ENCODE results near the gene SEMA5B. TPM values are rescaled to one million over a fixed set of nuclear protein-coding genes. Genes with fewer than 3 reads are reported as not detected.
A peak's percentile ranks its signal among the peaks of the same experiment; 100 is the strongest.

The SEMA5B gene
- total and polyA plus RNA-seq, 2 donors (not counting 3 experiments of a cell fraction or from before 2014, with no cell fraction given) = 0.07 TPM; not detected in 1

- POLR2A ChIA-PET = no interaction called here
- Histone ChIP-seq H3K4me3 (replicated peaks in 1 of 3; ENCODE audit: insufficient read depth in 1 of 3, low read depth in 1 of 3, low read length in 3 of 3) (no peak overlapping the region), H3K27me3 (ENCODE audit: control insufficient read depth in 2 of 2, insufficient read depth in 2 of 2, low read length in 2 of 2) (peaks cover 2 to 4% of the 10 kb centered on the region in 2 experiments), H3K9me1 (replicated peaks; ENCODE audit: control insufficient read depth, extremely low read depth, insufficient read depth, low read length) (no peaks in the 10 kb centered on the region), H4K20me1 (replicated peaks; ENCODE audit: control insufficient read depth, extremely low read depth, insufficient read depth, low read length) (no peaks in the 10 kb centered on the region), H3K27ac (ENCODE audit: insufficient read depth, low read depth, low read length) (no peak overlapping the region), H3K4me2 (ENCODE audit: insufficient read depth, low read length) (no peak overlapping the region), H3K4me1 (ENCODE audit: control insufficient read depth, extremely low read depth, insufficient read depth, low read length) (no peaks in the 10 kb centered on the region), H3K36me3 (ENCODE audit: control insufficient read depth in 2 of 2, extremely low read depth in 1 of 2, insufficient read depth in 2 of 2, low read length in 2 of 2) (no peaks in the 10 kb centered on the region), H3K9me3 (replicated peaks; ENCODE audit: control insufficient read depth, insufficient read depth, low read length) (no peaks in the 10 kb centered on the region), H3K9ac (replicated peaks; ENCODE audit: extremely low read depth, insufficient read depth, low read length) (no peak overlapping the region), H2AFZ (ENCODE audit: low read depth, low read length) (no peak overlapping the region), H3K79me2 (ENCODE audit: control insufficient read depth, insufficient read depth, low read length) (no peaks in the 10 kb centered on the region)
- no TSS peak for BruUV-seq (replicated peaks)
- dilution Hi-C loops (cut with MboI; ENCODE audit: extremely low pct_ligation_motif_present, low sequenced_read_pairs) (no loop called here), intact Hi-C loops (cut with micrococcal nuclease) (loop anchor here (10.0 kb wide), 1 partner anchor 157 kb away; no protein-coding TSS in a partner anchor)
- peak; percentile 24 for DNase-seq (ENCODE audit: low read depth, low spot score)
- CTCF ChIA-PET = no interaction called here
- FAIRE-seq = no peak
- no peak for TF ChIP-seq EZH2 (IDR thresholded peaks at IDR 0.05; ENCODE audit: borderline replicate concordance, low read depth, low read length, severe bottlenecking)
- TF ChIP-seq POLR2A (IDR thresholded peaks at IDR 0.05; ENCODE audit: low read depth, low read length) = no peak
- no peak for TF ChIP-seq GATA2 (IDR thresholded peaks at IDR 0.05; ENCODE audit: insufficient read depth, insufficient read length, low read depth, low read length)
- TF ChIP-seq FOS (IDR thresholded peaks at IDR 0.05; ENCODE audit: borderline replicate concordance, insufficient read depth, low read length) = no peak
- no peak for TF ChIP-seq MAX (IDR thresholded peaks at IDR 0.05; ENCODE audit: insufficient read depth, insufficient read length)
- TF ChIP-seq JUN (IDR thresholded peaks at IDR 0.05; ENCODE audit: borderline replicate concordance, insufficient read depth, insufficient read length, low read depth) = no peak
- no peak for TF ChIP-seq MYC (IDR thresholded peaks at IDR 0.05; ENCODE audit: low read depth, low read length)
- no peak for TF ChIP-seq CTCF (IDR thresholded peaks at IDR 0.05; ENCODE audit: extremely low read depth in 1 of 2, insufficient read depth in 1 of 2, low read depth in 1 of 2, low read length in 2 of 2)
- TF ChIP-seq POLR2AphosphoS5 (IDR thresholded peaks at IDR 0.05; ENCODE audit: insufficient read depth, low read depth, low read length) = no peak
Observed at GRCh38 chr3:122947738-122948137, 79.8 kb downstream of the SEMA5B start.

Measured in endothelial cell of umbilical vein (primary cell).